DND-41 (cell line): ENCODE measurements around the gene FHIT.

Source experiments
- ATAC-seq: fragments of 200-7000 bp; cut with Tn5 transposase; 3 replicates; pipeline ENCODE4 v1.9.1; 2021; ENCODE audit warnings: low read depth; ENCODE audit not compliant: insufficient read depth
- DNase-seq: peaks from one replicate; pipeline ENCODE4 v3.0.0-alpha.2; 2020
- H2AFZ ChIP-seq: 2 replicates; pipeline ENCODE4 v1.6.0; 2012; ENCODE audit warnings: low read depth, low read length
- H3K27ac ChIP-seq: 2 replicates; pipeline ENCODE4 v1.5.1; 2012; ENCODE audit warnings: low read length, inconsistent platforms
- H3K27me3 ChIP-seq: fragments of 200-600 bp; sonication (generic); 2 replicates; pipeline ENCODE4 v1.6.0; 2012; ENCODE audit warnings: low read length, mild to moderate bottlenecking, inconsistent platforms; ENCODE audit not compliant: insufficient read depth, poor library complexity
- H3K36me3 ChIP-seq: 2 replicates; pipeline ENCODE4 v1.5.1; 2012; ENCODE audit warnings: low read length, inconsistent platforms; ENCODE audit not compliant: insufficient read depth
- H3K4me1 ChIP-seq: 2 replicates; pipeline ENCODE4 v1.5.1; 2012; ENCODE audit warnings: mild to moderate bottlenecking, low read length; ENCODE audit not compliant: insufficient read depth
- H3K4me2 ChIP-seq: 2 replicates; pipeline ENCODE4 v1.6.0; 2012; ENCODE audit warnings: mild to moderate bottlenecking, moderate library complexity, low read length, inconsistent platforms; ENCODE audit not compliant: insufficient read depth
- H3K4me3 ChIP-seq, 2 experiments: fragments of 200-600 bp in 1 of 2; shearing (Covaris generic) in 1 of 2; 2 replicates each; pipeline ENCODE4 v1.5.1; 2012 to 2016; ENCODE audit warnings: inconsistent platforms in 2 of 2, low read length in 2 of 2, mild to moderate bottlenecking in 2 of 2, low read depth in 1 of 2, moderate library complexity in 1 of 2
- H3K79me2 ChIP-seq: 2 replicates; pipeline ENCODE4 v1.6.0; 2012; ENCODE audit warnings: low read length, inconsistent platforms; ENCODE audit not compliant: insufficient read depth
- H3K9ac ChIP-seq: 2 replicates; pipeline ENCODE4 v1.6.0; 2012; ENCODE audit warnings: low read depth, mild to moderate bottlenecking, inconsistent platforms, low read length, moderate library complexity
- H3K9me3 ChIP-seq: 2 replicates; pipeline ENCODE4 v1.5.1; 2012; ENCODE audit warnings: low read length, moderate library complexity, mild to moderate bottlenecking, inconsistent platforms; ENCODE audit not compliant: insufficient read depth, severe bottlenecking
- H4K20me1 ChIP-seq: 2 replicates; pipeline ENCODE4 v1.6.0; 2012; ENCODE audit warnings: low read length; ENCODE audit not compliant: insufficient read depth
- CTCF ChIP-seq: IDR thresholded peaks from 2 replicates; pipeline ENCODE4 v1.5.1; 2012; ENCODE audit warnings: borderline replicate concordance, low read length, moderate library complexity, mild to moderate bottlenecking; ENCODE audit not compliant: poor library complexity, severe bottlenecking; ENCODE audit errors: extremely low read depth
- EZH2 ChIP-seq: IDR thresholded peaks from 3 replicates; pipeline ENCODE4 v1.6.1; 2012; ENCODE audit warnings: borderline replicate concordance, low read depth, mild to moderate bottlenecking, moderate library complexity, low read length, inconsistent platforms; ENCODE audit not compliant: severe bottlenecking

FHIT gene

GRCh38 chr3:60135474-60135873 is 1115.8 kb downstream of the FHIT start:
- Histone ChIP-seq H3K27ac (no peak overlapping the region), H3K9me3 (no peaks in the 10 kb centered on the region), H3K27me3 (no peaks in the 10 kb centered on the region), H3K4me3 (no peak overlapping the region), H4K20me1 (no peaks in the 10 kb centered on the region), H3K4me1 (no peaks in the 10 kb centered on the region), H2AFZ (no peak overlapping the region), H3K36me3 (no peaks in the 10 kb centered on the region), H3K4me2 (no peak overlapping the region), H3K79me2 (no peaks in the 10 kb centered on the region), H3K9ac (no peak overlapping the region)
- no peak for DNase-seq
- TF ChIP-seq EZH2 (no peak), CTCF (no peak)
- no peak for ATAC-seq

GRCh38 chr3:60133269-60134162 is 1117.7 kb downstream of the FHIT start:
- Histone ChIP-seq H2AFZ (no peak overlapping the region), H4K20me1 (no peaks in the 10 kb centered on the region), H3K36me3 (no peaks in the 10 kb centered on the region), H3K27ac (no peak overlapping the region), H3K27me3 (no peaks in the 10 kb centered on the region), H3K79me2 (no peaks in the 10 kb centered on the region), H3K4me3 (no peak overlapping the region), H3K4me1 (no peaks in the 10 kb centered on the region), H3K9me3 (no peaks in the 10 kb centered on the region), H3K4me2 (no peak overlapping the region), H3K9ac (no peak overlapping the region)
- no peak for TF ChIP-seq CTCF
- TF ChIP-seq EZH2 = no peak
- DNase-seq (no peak), ATAC-seq (no peak; the same call in 2 of the 3 replicates)

GRCh38 chr3:60131618-60132017 is 1119.6 kb downstream of the FHIT start:
- Histone ChIP-seq H3K79me2 (no peaks in the 10 kb centered on the region), H3K9me3 (no peaks in the 10 kb centered on the region), H3K4me2 (no peak overlapping the region), H2AFZ (no peak overlapping the region), H3K4me1 (no peaks in the 10 kb centered on the region), H3K36me3 (no peaks in the 10 kb centered on the region), H3K27me3 (no peaks in the 10 kb centered on the region), H3K9ac (no peak overlapping the region), H3K4me3 (no peak overlapping the region), H4K20me1 (no peaks in the 10 kb centered on the region), H3K27ac (no peak overlapping the region)
- no peak; the same call in 2 of the 3 replicates for ATAC-seq
- TF ChIP-seq CTCF (no peak), EZH2 (no peak)
- DNase-seq = no peak
